Measurements from ENCODE around the gene E2F1.

E2F1 gene, protein sequence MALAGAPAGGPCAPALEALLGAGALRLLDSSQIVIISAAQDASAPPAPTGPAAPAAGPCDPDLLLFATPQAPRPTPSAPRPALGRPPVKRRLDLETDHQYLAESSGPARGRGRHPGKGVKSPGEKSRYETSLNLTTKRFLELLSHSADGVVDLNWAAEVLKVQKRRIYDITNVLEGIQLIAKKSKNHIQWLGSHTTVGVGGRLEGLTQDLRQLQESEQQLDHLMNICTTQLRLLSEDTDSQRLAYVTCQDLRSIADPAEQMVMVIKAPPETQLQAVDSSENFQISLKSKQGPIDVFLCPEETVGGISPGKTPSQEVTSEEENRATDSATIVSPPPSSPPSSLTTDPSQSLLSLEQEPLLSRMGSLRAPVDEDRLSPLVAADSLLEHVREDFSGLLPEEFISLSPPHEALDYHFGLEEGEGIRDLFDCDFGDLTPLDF

DNA sequence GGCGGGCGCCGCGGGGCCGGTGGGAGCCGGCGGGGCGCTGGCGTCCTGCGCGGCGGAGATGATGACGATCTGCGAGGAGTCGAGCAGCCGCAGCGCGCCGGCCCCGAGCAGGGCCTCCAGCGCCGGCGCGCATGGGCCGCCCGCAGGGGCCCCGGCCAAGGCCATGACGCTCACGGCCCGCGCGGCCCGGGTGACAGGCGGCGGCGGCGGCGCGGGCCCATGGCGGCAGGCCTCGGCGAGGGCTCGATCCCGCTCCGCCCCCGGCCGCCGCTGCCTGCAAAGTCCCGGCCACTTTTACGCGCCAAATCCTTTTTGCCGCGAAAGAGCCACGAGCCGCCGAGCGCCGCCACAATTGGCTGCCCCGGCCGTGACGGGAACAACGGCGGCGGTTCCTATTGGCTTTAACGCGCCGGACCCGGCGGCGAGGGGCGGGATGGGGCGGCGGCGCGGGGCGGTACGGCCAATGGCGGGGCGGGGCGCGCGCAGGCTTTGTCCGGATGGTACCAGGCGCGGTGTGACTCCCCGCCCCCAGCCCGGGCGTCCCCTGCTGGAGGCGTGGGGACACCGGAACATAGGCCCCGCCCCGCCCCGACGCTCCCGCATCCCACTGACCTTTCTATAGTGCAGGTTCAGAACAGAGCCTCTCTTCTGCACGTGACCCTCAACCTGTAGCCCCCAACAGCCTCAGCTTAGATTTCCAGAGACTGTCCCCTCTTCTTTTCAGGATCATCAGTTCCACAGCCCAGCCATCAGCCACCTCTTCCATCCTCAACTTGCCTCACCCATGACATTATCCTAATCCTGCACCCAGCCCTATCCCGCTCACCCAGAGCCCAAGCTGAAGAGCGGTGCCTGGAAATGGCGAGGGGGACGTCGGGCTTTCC, at the start of gene E2F1:
Gene E2F1, minus strand, starts transcription at position 286 of the 884 bp plus-strand sequence. Its CDS starts 121 bp downstream, at position 165.
- H3K27ac ChIP-seq (ENCODE audit: low read depth, low read length), result no peak within 1 kb of the TSS
- H3K4me1 ChIP-seq (ENCODE audit: control insufficient read depth in 1 of 2, insufficient read depth in 2 of 2, low read length in 2 of 2), result peaks cover 17 to 19% of the 10 kb centered on the region in 2 donors
- no peaks in the 10 kb centered on the region for H3K27me3 ChIP-seq (ENCODE audit: control insufficient read depth in 1 of 2, insufficient read depth in 2 of 2, low read length in 2 of 2)
- peak within 1 kb of the TSS; percentile 53 to 68 for H3K4me3 ChIP-seq (ENCODE audit: low read depth in 1 of 2, low read length in 2 of 2)
- H3K36me3 ChIP-seq (ENCODE audit: control insufficient read depth in 1 of 2, insufficient read depth in 2 of 2, low read length in 2 of 2), result no peaks in the 10 kb centered on the region
- H3K9me3 ChIP-seq (ENCODE audit: control insufficient read depth in 1 of 2, low read length in 2 of 2), result no peaks in the 10 kb centered on the region
- peak within 1 kb of the TSS; percentile 26 to 66 for H3K9ac ChIP-seq (ENCODE audit: low read depth in 1 of 2, low read length in 2 of 2)

DNA sequence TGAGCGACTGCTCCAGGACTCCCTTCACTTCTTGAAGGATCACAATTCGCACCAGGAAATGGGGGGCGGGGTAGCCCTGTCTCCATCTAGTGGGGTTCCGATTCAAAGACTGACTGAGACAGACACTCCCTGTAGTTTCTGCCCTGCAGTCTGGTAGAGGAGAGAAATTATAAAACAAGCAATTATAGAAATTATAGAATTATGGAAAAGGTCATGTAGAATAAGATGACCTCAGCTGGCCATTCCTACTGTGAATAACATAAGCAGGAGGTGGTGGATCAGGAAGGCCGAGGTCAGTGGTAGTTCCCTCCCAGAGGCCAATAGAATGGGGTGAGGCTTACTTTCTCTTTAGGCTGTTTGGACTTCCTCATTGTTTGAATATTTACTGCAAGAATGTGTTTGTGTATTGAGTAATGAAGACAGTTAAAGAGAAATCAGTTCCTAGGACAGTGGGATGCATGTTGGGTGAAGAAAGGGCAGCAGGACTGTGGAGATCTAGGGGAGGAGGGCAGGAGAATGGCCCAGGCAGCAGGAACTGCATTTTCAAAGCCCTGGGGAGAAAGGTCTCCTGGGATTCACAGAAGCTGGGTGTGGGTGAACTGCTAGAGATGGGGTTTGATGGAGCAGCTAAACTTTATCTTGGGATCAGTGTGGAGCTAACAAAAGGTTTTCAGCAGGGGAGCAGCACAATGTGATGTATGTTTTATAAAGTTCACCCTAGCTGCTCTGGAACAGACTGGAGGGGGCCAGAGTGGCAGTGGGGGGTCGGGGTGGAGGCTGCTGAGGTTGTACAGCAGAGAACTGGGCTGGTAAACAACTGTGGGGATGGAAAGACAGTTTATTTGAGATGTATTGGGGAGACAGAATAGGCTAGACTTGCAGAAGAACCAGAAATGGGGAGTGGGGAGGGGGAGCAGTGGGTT, 47.7 kb upstream of the E2F1 start:
- Histone ChIP-seq H3K4me3 (ENCODE audit: low read depth in 1 of 2, low read length in 2 of 2) (peak overlapping the region; percentile 26 to 34), H3K27me3 (ENCODE audit: control insufficient read depth in 1 of 2, insufficient read depth in 2 of 2, low read length in 2 of 2) (no peaks in the 10 kb centered on the region), H3K9ac (ENCODE audit: low read depth in 1 of 2, low read length in 2 of 2) (peak overlapping the region in 1 of 2 donors; percentile 32), H3K27ac (ENCODE audit: low read depth, low read length) (peak overlapping the region; percentile 39), H3K36me3 (ENCODE audit: control insufficient read depth in 1 of 2, insufficient read depth in 2 of 2, low read length in 2 of 2) (peaks cover 0 to 5% of the 10 kb centered on the region in 2 donors), H3K4me1 (ENCODE audit: control insufficient read depth in 1 of 2, insufficient read depth in 2 of 2, low read length in 2 of 2) (peaks cover 8 to 28% of the 10 kb centered on the region in 2 donors), H3K9me3 (ENCODE audit: control insufficient read depth in 1 of 2, low read length in 2 of 2) (peaks cover 12 to 13% of the 10 kb centered on the region in 2 donors)

DNA sequence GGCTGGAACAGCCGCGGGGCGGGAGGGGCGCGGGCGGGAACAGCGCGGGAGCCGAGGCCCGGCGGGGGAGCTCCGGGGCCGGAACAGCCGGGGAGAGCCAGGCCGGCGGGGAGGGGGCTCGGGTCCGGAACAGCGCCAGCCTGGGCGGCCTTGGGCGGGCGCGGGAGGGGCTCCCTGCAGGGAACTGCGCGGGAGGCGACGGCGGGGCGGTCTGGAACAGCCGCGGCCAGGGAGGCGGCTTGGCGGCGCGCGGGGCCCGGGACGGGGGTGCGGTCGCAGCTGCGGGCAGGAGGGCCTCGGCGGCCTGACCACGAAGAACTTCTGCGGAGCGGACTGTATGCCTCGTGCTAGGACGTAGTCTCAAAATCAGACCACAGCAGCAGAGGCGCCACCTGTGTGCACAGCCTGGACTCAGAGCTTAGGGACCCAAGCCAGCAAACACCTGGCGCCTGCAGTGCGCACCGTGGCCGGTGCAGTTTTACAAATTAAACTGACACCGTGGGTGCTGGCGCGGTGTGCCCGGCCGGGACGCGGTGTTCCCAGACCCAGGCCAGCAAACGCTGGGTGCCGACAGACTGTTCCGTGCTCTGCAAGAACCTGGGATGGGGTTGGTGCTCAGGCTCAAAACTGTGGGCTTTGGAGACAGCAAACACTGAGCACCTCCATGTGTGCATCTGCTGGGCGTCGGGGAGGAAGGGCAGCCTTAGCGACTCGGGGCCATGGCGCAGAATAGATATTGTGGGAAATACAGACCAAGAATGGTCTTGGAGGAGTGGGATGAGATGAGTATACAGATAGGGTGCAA, 46.2 kb upstream of the E2F1 start:
- Histone ChIP-seq H3K36me3 (ENCODE audit: control insufficient read depth in 1 of 2, insufficient read depth in 2 of 2, low read length in 2 of 2) (peaks cover 0 to 5% of the 10 kb centered on the region in 2 donors), H3K4me3 (ENCODE audit: low read depth in 1 of 2, low read length in 2 of 2) (peak overlapping the region; percentile 84 to 94), H3K27ac (ENCODE audit: low read depth, low read length) (peak overlapping the region; percentile 90), H3K9ac (ENCODE audit: low read depth in 1 of 2, low read length in 2 of 2) (peak overlapping the region; percentile 72 to 91), H3K27me3 (ENCODE audit: control insufficient read depth in 1 of 2, insufficient read depth in 2 of 2, low read length in 2 of 2) (no peaks in the 10 kb centered on the region), H3K4me1 (ENCODE audit: control insufficient read depth in 1 of 2, insufficient read depth in 2 of 2, low read length in 2 of 2) (peaks cover 8 to 28% of the 10 kb centered on the region in 2 donors), H3K9me3 (ENCODE audit: control insufficient read depth in 1 of 2, low read length in 2 of 2) (peaks cover 10 to 12% of the 10 kb centered on the region in 2 donors)

DNA sequence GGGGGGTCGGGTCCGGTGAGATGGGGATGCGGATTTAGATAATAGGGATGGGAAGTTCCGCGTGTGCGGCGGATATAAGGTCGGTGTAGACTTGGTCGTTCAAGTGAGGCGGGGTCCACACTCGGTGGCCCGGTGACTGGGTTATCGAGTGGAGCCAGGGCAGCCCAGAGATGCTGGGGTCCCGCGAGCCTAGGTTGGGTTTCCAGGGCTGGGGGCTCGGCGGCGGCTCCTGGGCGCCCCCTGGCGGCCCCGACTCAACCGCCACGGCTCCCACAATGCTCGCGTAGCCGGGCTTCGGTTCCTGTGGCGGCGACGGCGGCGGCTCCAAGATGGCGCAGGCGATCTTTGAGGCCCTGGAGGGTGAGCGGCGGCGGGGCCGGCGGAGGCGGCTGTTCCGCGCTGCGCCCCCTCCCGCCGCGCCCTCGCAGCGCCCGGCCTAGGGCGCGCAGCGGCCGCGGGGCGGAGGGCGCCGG, 45.5 kb upstream of the E2F1 start, which contains the start of gene ZNF341:
Gene ZNF341, plus strand, starts transcription at position 304 of the 473 bp plus-strand sequence. Its CDS starts 26 bp downstream, at position 330.
- H3K27ac ChIP-seq (ENCODE audit: low read depth, low read length), result peak within 1 kb of the TSS; percentile 90
- H3K9ac ChIP-seq (ENCODE audit: low read depth in 1 of 2, low read length in 2 of 2), result peak within 1 kb of the TSS; percentile 72 to 91
- peaks cover 7 to 8% of the 10 kb centered on the region in 2 donors for H3K9me3 ChIP-seq (ENCODE audit: control insufficient read depth in 1 of 2, low read length in 2 of 2)
- peaks cover 0 to 4% of the 10 kb centered on the region in 2 donors for H3K36me3 ChIP-seq (ENCODE audit: control insufficient read depth in 1 of 2, insufficient read depth in 2 of 2, low read length in 2 of 2)
- H3K27me3 ChIP-seq (ENCODE audit: control insufficient read depth in 1 of 2, insufficient read depth in 2 of 2, low read length in 2 of 2), result no peaks in the 10 kb centered on the region
- peaks cover 8 to 28% of the 10 kb centered on the region in 2 donors for H3K4me1 ChIP-seq (ENCODE audit: control insufficient read depth in 1 of 2, insufficient read depth in 2 of 2, low read length in 2 of 2)
- H3K4me3 ChIP-seq (ENCODE audit: low read depth in 1 of 2, low read length in 2 of 2), result peak within 1 kb of the TSS; percentile 84 to 94

DNA sequence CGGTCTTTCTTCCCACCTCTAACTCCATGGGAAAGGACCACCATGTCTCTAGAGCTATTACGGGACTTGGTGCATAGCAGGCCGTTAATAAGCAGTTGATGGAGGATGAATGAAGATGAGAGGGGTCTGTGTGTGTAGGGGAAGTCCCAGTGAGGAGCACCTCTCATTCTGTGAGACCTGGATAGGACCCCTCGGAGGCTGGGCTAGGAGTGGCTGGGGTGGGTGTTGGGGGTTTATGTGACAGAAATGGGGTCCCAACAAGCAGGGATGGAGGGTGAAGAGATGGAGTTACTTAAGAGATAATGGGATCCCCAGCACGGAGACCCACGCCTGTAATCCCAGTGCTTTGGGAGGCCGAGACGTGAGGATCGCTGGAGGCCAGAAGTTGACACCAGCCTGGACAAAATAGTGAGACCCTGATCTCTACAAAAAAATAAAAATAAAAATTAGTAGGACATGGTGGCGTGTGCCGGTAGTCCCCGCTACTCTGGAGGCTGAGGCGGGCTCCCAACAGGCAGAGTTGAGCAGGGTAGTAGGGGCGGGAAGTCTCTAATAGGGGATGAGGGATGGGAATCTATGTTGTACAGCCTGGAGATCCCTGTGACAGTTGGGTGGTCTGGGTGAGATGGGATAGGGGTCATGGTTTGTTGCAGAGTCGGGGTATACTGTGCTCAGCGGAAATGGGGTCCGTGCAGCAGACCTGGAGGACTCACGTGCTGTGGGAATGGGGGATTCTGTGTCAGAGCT, 44.9 kb upstream of the E2F1 start:
- Histone ChIP-seq H3K9me3 (ENCODE audit: control insufficient read depth in 1 of 2, low read length in 2 of 2) (peaks cover under 1 to 2% of the 10 kb centered on the region in 2 donors), H3K9ac (ENCODE audit: low read depth in 1 of 2, low read length in 2 of 2) (peak overlapping the region; percentile 69 to 84), H3K27me3 (ENCODE audit: control insufficient read depth in 1 of 2, insufficient read depth in 2 of 2, low read length in 2 of 2) (no peaks in the 10 kb centered on the region), H3K4me1 (ENCODE audit: control insufficient read depth in 1 of 2, insufficient read depth in 2 of 2, low read length in 2 of 2) (peaks cover 8 to 28% of the 10 kb centered on the region in 2 donors), H3K27ac (ENCODE audit: low read depth, low read length) (peak overlapping the region; percentile 81), H3K4me3 (ENCODE audit: low read depth in 1 of 2, low read length in 2 of 2) (peak overlapping the region; percentile 76 to 77), H3K36me3 (ENCODE audit: control insufficient read depth in 1 of 2, insufficient read depth in 2 of 2, low read length in 2 of 2) (no peaks in the 10 kb centered on the region)

DNA sequence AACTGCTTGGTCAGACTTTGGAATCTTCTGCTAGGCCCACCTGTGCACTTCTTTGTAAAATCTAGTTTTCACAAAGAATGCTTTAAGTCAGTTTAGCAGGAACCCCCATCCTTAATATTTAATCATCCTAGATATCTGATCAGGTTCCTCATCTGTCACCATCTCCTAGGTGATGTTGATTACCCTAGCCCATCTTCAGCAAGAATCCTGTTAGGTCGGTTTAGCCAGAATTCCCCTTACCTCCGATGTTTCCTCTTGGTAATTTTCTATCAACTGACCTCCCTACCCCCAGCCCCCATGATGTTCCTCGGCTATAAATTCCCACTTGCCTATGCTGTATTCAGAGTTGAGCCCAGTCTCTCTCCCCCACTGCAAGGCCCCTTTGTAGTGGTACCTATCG, 42.9 kb upstream of the E2F1 start:
- Histone ChIP-seq H3K4me3 (ENCODE audit: low read depth in 1 of 2, low read length in 2 of 2) (no peak overlapping the region), H3K27ac (ENCODE audit: low read depth, low read length) (no peak overlapping the region), H3K27me3 (ENCODE audit: control insufficient read depth in 1 of 2, insufficient read depth in 2 of 2, low read length in 2 of 2) (no peaks in the 10 kb centered on the region), H3K9ac (ENCODE audit: low read depth in 1 of 2, low read length in 2 of 2) (no peak overlapping the region), H3K36me3 (ENCODE audit: control insufficient read depth in 1 of 2, insufficient read depth in 2 of 2, low read length in 2 of 2) (no peaks in the 10 kb centered on the region), H3K9me3 (ENCODE audit: control insufficient read depth in 1 of 2, low read length in 2 of 2) (no peaks in the 10 kb centered on the region), H3K4me1 (ENCODE audit: control insufficient read depth in 1 of 2, insufficient read depth in 2 of 2, low read length in 2 of 2) (peaks cover 7 to 30% of the 10 kb centered on the region in 2 donors)

DNA sequence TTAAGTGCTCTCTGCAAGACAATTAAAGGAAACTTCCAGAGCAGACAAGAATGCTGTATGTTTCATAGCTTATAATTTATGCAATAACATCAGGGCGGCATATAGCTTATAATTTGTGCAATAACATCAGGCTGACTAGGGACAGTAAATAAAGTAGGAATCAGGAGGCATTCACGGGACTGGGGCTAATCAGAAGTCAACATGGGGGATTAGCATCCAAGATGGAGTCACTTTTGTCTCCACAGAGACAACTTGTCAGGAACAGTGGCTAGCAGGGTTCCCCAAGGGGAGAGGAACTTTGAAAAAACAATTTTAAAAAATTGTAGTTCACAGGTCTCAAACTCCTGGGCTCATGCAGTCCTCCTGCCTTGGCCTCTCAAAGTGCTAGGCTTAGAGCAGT, 42.3 kb upstream of the E2F1 start:
- no peaks in the 10 kb centered on the region for H3K9me3 ChIP-seq (ENCODE audit: control insufficient read depth in 1 of 2, low read length in 2 of 2)
- H3K36me3 ChIP-seq (ENCODE audit: control insufficient read depth in 1 of 2, insufficient read depth in 2 of 2, low read length in 2 of 2), result no peaks in the 10 kb centered on the region
- H3K9ac ChIP-seq (ENCODE audit: low read depth in 1 of 2, low read length in 2 of 2), result no peak overlapping the region
- H3K4me1 ChIP-seq (ENCODE audit: control insufficient read depth in 1 of 2, insufficient read depth in 2 of 2, low read length in 2 of 2), result peaks cover 2 to 24% of the 10 kb centered on the region in 2 donors
- H3K4me3 ChIP-seq (ENCODE audit: low read depth in 1 of 2, low read length in 2 of 2), result no peak overlapping the region
- no peak overlapping the region for H3K27ac ChIP-seq (ENCODE audit: low read depth, low read length)
- H3K27me3 ChIP-seq (ENCODE audit: control insufficient read depth in 1 of 2, insufficient read depth in 2 of 2, low read length in 2 of 2), result no peaks in the 10 kb centered on the region

DNA sequence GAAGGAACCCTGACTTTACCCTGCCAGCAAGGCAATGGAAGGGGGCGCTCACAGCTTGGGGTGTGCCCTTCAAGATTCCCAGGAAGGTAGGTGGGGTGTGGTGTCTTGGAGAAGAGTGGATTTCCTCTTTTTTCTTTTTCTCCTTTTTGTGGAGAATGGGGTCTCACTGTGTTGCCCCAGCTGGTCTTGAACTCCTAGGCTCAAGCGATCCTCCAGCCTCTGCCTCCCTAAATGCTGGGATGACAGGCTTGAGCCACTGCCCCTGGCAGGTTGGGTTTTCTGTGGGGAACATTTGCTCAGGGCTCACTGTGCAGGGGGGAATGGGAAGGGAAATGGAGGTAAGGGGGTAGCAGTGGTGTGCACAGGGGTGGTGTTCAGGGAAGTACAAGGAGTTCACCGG, 41.6 kb upstream of the E2F1 start:
- Histone ChIP-seq H3K36me3 (ENCODE audit: control insufficient read depth in 1 of 2, insufficient read depth in 2 of 2, low read length in 2 of 2) (no peaks in the 10 kb centered on the region), H3K4me1 (ENCODE audit: control insufficient read depth in 1 of 2, insufficient read depth in 2 of 2, low read length in 2 of 2) (peaks cover 0 to 18% of the 10 kb centered on the region in 2 donors), H3K9me3 (ENCODE audit: control insufficient read depth in 1 of 2, low read length in 2 of 2) (no peaks in the 10 kb centered on the region), H3K27ac (ENCODE audit: low read depth, low read length) (no peak overlapping the region), H3K4me3 (ENCODE audit: low read depth in 1 of 2, low read length in 2 of 2) (no peak overlapping the region), H3K9ac (ENCODE audit: low read depth in 1 of 2, low read length in 2 of 2) (no peak overlapping the region), H3K27me3 (ENCODE audit: control insufficient read depth in 1 of 2, insufficient read depth in 2 of 2, low read length in 2 of 2) (no peaks in the 10 kb centered on the region)
